Measurements from ENCODE around the gene NPAP1.
"Not testable (repeated sequence)": the region's sequence is repeated elsewhere in the genome, so short reads cannot be mapped to it uniquely, and the experiment has no call there.

GRCh38 chr15:24639412-24639811, 36.2 kb upstream of the NPAP1 start:
- not testable (repeated sequence) for TF ChIP-seq CTCF, POLR2A, POLR2AphosphoS5 (IDR thresholded peaks at IDR 0.05)

Measured in suprapubic skin (tissue), 4 donors.